Glutamatergic neuron (in vitro differentiated cells): ENCODE measurements around the gene TRPC4AP. TPM values are rescaled to one million over a fixed set of nuclear protein-coding genes. Genes with fewer than 3 reads are reported as not detected.

Experiments
- DNase-seq: peaks from one replicate; pipeline ENCODE4 v3.0.0; 2022
- H3K27ac Mint-ChIP-seq: one replicate; pipeline ENCODE4 v1.8.0; 2020; ENCODE audit warnings: mild to moderate bottlenecking, mixed read lengths, inconsistent platforms; ENCODE audit not compliant: unreplicated experiment
- H3K27me3 Mint-ChIP-seq: one replicate; pipeline ENCODE4 v1.8.0; 2020; ENCODE audit warnings: mild to moderate bottlenecking, moderate library complexity, mixed read lengths, inconsistent platforms; ENCODE audit not compliant: unreplicated experiment
- H3K36me3 Mint-ChIP-seq: one replicate; pipeline ENCODE4 v1.8.0; 2020; ENCODE audit warnings: mild to moderate bottlenecking, mixed read lengths, inconsistent platforms; ENCODE audit not compliant: unreplicated experiment
- H3K4me1 Mint-ChIP-seq: one replicate; pipeline ENCODE4 v1.8.0; 2020; ENCODE audit warnings: mild to moderate bottlenecking, low read depth, mixed read lengths, inconsistent platforms; ENCODE audit not compliant: unreplicated experiment
- H3K4me3 Mint-ChIP-seq: one replicate; pipeline ENCODE4 v1.8.0; 2020; ENCODE audit warnings: mild to moderate bottlenecking, mixed read lengths, inconsistent platforms; ENCODE audit not compliant: unreplicated experiment
- H3K9me3 Mint-ChIP-seq: one replicate; pipeline ENCODE4 v1.8.0; 2020; ENCODE audit warnings: mild to moderate bottlenecking, moderate library complexity, mixed read lengths, inconsistent platforms; ENCODE audit not compliant: unreplicated experiment
- CTCF ChIP-seq: fragments of 200-600 bp; sonication (generic); IDR thresholded peaks from one replicate; pipeline ENCODE4 v1.5.0; 2021; ENCODE audit not compliant: partially characterized antibody, unreplicated experiment
- total RNA-seq: library from RNA; stranded (reverse); fragmentation: NEBNext Ultra II Directional; extraction: Animal tissue kit (Norgen Biotek cat#: 25700); gene quantifications from one replicate; pipeline ENCODE4 v1.2.1, GENCODE V29; 2021; ENCODE audit not compliant: unreplicated experiment

Gene TRPC4AP
- total RNA-seq, 1 donor from 2014 or later = 67.5 TPM

GRCh38 chr20:34995192-34995591 lies 97.4 kb downstream of the TRPC4AP start:
- Mint-ChIP-seq H3K36me3 (no peaks in the 10 kb centered on the region), H3K27ac (no peak overlapping the region), H3K27me3 (peaks cover 3% of the 10 kb centered on the region), H3K4me1 (peaks cover 2% of the 10 kb centered on the region), H3K4me3 (no peak overlapping the region), H3K9me3 (peaks cover 4% of the 10 kb centered on the region)
- DNase-seq = no peak
- TF ChIP-seq CTCF = no peak

- no peak for TF ChIP-seq CTCF
- peaks cover 2% of the 10 kb centered on the region for H3K4me1 Mint-ChIP-seq
- H3K9me3 Mint-ChIP-seq = peaks cover 4% of the 10 kb centered on the region
- no peaks in the 10 kb centered on the region for H3K36me3 Mint-ChIP-seq
- no peak overlapping the region for H3K4me3 Mint-ChIP-seq
- no peak for DNase-seq
- H3K27me3 Mint-ChIP-seq = peaks cover 3% of the 10 kb centered on the region
- no peak overlapping the region for H3K27ac Mint-ChIP-seq
Observed at GRCh38 chr20:34994509-34995131, 98.0 kb downstream of the TRPC4AP start.

GRCh38 chr20:34993941-34994508 lies 98.6 kb downstream of the TRPC4AP start:
- Mint-ChIP-seq H3K4me3 (no peak overlapping the region), H3K36me3 (no peaks in the 10 kb centered on the region), H3K27ac (no peak overlapping the region), H3K4me1 (peaks cover 2% of the 10 kb centered on the region), H3K27me3 (peaks cover 3% of the 10 kb centered on the region), H3K9me3 (peaks cover 3% of the 10 kb centered on the region)
- TF ChIP-seq CTCF = no peak
- no peak for DNase-seq

GRCh38 chr20:34992751-34993417 lies 99.7 kb downstream of the TRPC4AP start:
- Mint-ChIP-seq H3K9me3 (peaks cover 3% of the 10 kb centered on the region), H3K4me1 (peaks cover 5% of the 10 kb centered on the region), H3K36me3 (no peaks in the 10 kb centered on the region), H3K27ac (no peak overlapping the region), H3K27me3 (peaks cover 3% of the 10 kb centered on the region), H3K4me3 (no peak overlapping the region)
- no peak for DNase-seq
- TF ChIP-seq CTCF = no peak

- Mint-ChIP-seq H3K36me3 (no peaks in the 10 kb centered on the region), H3K4me3 (no peak overlapping the region), H3K9me3 (peaks cover 5% of the 10 kb centered on the region), H3K27me3 (peaks cover 6% of the 10 kb centered on the region), H3K4me1 (peaks cover 5% of the 10 kb centered on the region), H3K27ac (no peak overlapping the region)
- TF ChIP-seq CTCF = no peak
- no peak for DNase-seq
Observed at GRCh38 chr20:34990661-34991214, 101.9 kb downstream of the TRPC4AP start.
